LNCaP clone FGC (cell line): ENCODE results near the gene CIT.

Source experiments
- DNase-seq: peaks from one replicate; pipeline ENCODE4 v3.0.0-alpha.2; 2011; ENCODE audit warnings: low read depth
- H3K4me3 ChIP-seq: 2 replicates; pipeline ENCODE4 v1.5.1; 2011; ENCODE audit warnings: mild to moderate bottlenecking, low read depth, low read length, control low read depth
- CTCF ChIP-seq: IDR thresholded peaks from 2 replicates; pipeline ENCODE4 v1.5.1; 2012; ENCODE audit warnings: mild to moderate bottlenecking; ENCODE audit not compliant: control insufficient read depth, insufficient read depth; ENCODE audit errors: extremely low read depth

Gene CIT

GRCh38 chr12:119687879-119688278, 189.2 kb downstream of the CIT start:
- no peak for TF ChIP-seq CTCF
- DNase-seq: no peak
- H3K4me3 ChIP-seq: no peak overlapping the region

- TF ChIP-seq CTCF: no peak
- DNase-seq: no peak
- H3K4me3 ChIP-seq: no peak overlapping the region
Measured at GRCh38 chr12:119687406-119687805, 189.7 kb downstream of the CIT start.

DNA sequence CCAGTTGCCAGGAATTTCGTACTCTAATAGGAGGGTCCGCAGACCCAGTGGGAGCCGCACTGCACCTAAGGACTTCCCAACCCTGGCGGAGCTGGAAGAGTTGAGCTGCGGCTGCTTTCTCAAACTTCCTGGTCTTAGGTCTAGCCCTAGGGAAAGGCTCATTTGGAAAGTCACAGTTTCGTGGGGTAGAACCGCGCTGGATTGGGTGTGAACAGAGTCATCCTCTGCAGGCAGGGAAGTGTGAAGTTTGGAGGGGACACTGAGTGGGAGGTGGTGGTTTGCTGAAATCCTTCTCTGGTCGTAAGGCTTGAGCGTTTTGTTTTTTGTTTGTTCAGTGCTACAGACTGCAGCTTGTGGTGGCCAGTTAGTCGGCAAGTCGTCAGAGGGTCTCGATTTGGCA, 190.3 kb downstream of the CIT start:
- no peak for TF ChIP-seq CTCF
- no peak for DNase-seq
- no peak overlapping the region for H3K4me3 ChIP-seq

DNA sequence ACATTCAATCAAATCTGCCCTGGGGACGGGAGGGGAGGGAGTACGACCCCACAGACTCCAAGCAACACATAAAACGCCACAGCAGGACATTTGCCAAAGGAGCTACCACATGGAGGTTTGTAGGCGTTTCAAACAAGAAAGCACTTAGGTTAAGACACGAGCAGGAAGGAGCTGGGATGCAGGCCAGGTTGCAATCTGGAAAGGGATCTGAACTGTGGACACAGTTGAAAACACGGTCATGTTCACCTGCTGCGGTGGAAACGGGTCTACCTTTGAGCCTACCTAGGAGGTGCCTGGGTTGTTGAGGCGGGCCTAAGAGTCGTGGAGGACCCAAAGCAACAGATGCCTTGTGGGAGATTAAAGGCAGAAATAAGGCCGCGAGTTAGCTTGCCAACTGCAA, 190.8 kb downstream of the CIT start:
- H3K4me3 ChIP-seq: no peak overlapping the region
- TF ChIP-seq CTCF: no peak
- DNase-seq: no peak

DNA sequence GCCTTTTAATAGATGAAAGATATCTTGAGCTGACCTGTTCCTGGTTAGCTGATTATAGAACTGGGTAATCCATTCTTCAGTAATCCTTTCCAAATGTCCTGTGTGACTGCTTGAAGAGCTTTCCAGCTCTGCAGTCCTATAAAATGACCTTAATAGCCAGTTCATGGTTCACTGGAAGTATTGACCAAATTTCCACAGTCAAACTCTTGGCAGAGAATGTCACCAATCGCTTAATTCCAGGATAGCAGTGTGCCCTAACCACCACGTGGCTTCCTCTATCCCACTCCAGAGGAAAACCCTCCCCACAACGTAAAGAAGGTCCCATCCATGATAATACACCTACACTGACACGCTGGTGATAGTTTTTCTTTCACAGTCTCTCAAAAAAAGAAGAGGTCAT, 191.7 kb downstream of the CIT start:
- DNase-seq: no peak
- H3K4me3 ChIP-seq: no peak overlapping the region
- TF ChIP-seq CTCF: no peak

GRCh38 chr12:119684711-119685369, 192.3 kb downstream of the CIT start:
- no peak for TF ChIP-seq CTCF
- no peak overlapping the region for H3K4me3 ChIP-seq
- DNase-seq: no peak

DNA sequence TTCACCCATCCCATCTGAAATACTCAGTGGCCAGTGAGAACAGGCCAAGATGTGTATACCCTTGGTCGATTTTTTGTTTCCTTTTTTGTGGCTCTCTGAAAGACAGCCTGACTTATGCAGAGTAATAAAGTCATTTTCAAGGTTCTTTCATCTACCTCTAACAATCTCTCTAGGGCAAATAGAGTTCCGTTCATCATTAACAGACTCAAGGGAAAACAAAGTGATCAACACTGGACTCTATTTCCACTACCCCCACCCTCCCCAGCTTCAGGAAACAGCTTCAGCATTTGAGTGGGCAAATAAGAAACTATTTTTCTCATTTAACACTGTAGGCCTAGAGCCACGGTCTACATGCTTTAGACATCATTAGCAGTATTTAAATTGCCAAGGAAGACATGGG, 193.3 kb downstream of the CIT start:
- no peak for DNase-seq
- TF ChIP-seq CTCF: no peak
- H3K4me3 ChIP-seq: no peak overlapping the region
